ENCODE results near the gene AXL. TPM values are rescaled to one million over a fixed set of nuclear protein-coding genes. Genes with fewer than 3 reads are reported as not detected.

Gene AXL
- total and polyA plus RNA-seq, 2 of the 13 experiments (the other 11 are each of a cell fraction or from before 2014, with no cell fraction given), result 0.71 to 5.9 TPM

- TF ChIP-seq ZNF792 (CRISPR knock-in tag; IDR thresholded peaks at IDR 0.05), result peak; percentile 47; the same call in 1 of the 2 replicates
- no peak for TF ChIP-seq PAF1 (CRISPR knock-in tag; IDR thresholded peaks at IDR 0.05)
- TF ChIP-seq ZNF282 (IDR thresholded peaks at IDR 0.05; ENCODE audit: partially characterized antibody), result no peak
- TF ChIP-seq, protein P1, sequence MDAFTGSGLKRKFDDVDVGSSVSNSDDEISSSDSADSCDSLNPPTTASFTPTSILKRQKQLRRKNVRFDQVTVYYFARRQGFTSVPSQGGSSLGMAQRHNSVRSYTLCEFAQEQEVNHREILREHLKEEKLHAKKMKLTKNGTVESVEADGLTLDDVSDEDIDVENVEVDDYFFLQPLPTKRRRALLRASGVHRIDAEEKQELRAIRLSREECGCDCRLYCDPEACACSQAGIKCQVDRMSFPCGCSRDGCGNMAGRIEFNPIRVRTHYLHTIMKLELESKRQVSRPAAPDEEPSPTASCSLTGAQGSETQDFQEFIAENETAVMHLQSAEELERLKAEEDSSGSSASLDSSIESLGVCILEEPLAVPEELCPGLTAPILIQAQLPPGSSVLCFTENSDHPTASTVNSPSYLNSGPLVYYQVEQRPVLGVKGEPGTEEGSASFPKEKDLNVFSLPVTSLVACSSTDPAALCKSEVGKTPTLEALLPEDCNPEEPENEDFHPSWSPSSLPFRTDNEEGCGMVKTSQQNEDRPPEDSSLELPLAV (CRISPR knock-in tag; conservative IDR thresholded peaks at IDR 0.05; ENCODE audit: low read depth), result no peak
- TF ChIP-seq, protein P2, sequence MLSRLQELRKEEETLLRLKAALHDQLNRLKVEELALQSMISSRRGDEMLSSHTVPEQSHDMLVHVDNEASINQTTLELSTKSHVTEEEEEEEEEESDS (CRISPR knock-in tag; IDR thresholded peaks at IDR 0.05; ENCODE audit: borderline replicate concordance), result no peak
- TF ChIP-seq, protein P3, sequence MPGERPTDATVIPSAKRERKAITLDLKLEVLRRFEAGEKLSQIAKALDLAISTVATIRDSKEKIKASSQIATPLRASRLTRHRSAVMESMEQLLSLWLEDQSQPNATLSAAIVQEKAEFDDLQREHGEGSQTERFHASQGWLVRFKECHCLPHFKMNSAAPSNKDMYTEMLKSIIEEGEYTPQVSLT (CRISPR knock-in tag; IDR thresholded peaks at IDR 0.05; ENCODE audit: borderline replicate concordance, low read depth), result no peak
- TF ChIP-seq RBM39 (IDR thresholded peaks at IDR 0.05; ENCODE audit: low read depth, low read length, poor library complexity, severe bottlenecking), result peak; percentile 96
- TF ChIP-seq MIER3 (CRISPR knock-in tag; IDR thresholded peaks at IDR 0.05; ENCODE audit: borderline replicate concordance), result peak; percentile 49; the same call in 1 of the 2 replicates
- TF ChIP-seq, protein P4, sequence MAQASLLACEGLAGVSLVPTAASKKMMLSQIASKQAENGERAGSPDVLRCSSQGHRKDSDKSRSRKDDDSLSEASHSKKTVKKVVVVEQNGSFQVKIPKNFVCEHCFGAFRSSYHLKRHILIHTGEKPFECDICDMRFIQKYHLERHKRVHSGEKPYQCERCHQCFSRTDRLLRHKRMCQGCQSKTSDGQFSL (CRISPR knock-in tag; IDR thresholded peaks at IDR 0.05), result peak; percentile 99
- peak; percentile 97 for TF ChIP-seq PCBP1 (IDR thresholded peaks at IDR 0.05; ENCODE audit: borderline replicate concordance, low read depth, low read length)
- no peak; the same call in 1 of the 2 replicates for TF ChIP-seq ZNF546 (CRISPR knock-in tag; conservative IDR thresholded peaks at IDR 0.05)
- no peak for TF ChIP-seq SIX1 (CRISPR knock-in tag; IDR thresholded peaks at IDR 0.05; ENCODE audit: borderline replicate concordance)
- TF ChIP-seq ZNF280B (CRISPR knock-in tag; IDR thresholded peaks at IDR 0.05; ENCODE audit: borderline replicate concordance), result no peak; the same call in 1 of the 2 replicates
- no peak for TF ChIP-seq SRSF9 (IDR thresholded peaks at IDR 0.05; ENCODE audit: borderline replicate concordance, insufficient read depth, low read depth, low read length, poor library complexity, severe bottlenecking)
- TF ChIP-seq PCBP2 (optimal IDR thresholded peaks at IDR 0.05; ENCODE audit: low read depth, low read length, poor library complexity, severe bottlenecking), result no peak
- no peak for TF ChIP-seq ZNF232 (CRISPR knock-in tag; IDR thresholded peaks at IDR 0.05; ENCODE audit: borderline replicate concordance)
- peak; percentile 69; the same call in 1 of the 2 replicates for TF ChIP-seq ZNF788 (CRISPR knock-in tag; IDR thresholded peaks at IDR 0.05; ENCODE audit: borderline replicate concordance)
- TF ChIP-seq WIZ (CRISPR knock-in tag; IDR thresholded peaks at IDR 0.05), result no peak; the same call in 1 of the 2 replicates
- TF ChIP-seq HHEX (CRISPR knock-in tag; IDR thresholded peaks at IDR 0.05), result no peak
- TF ChIP-seq, protein P5, sequence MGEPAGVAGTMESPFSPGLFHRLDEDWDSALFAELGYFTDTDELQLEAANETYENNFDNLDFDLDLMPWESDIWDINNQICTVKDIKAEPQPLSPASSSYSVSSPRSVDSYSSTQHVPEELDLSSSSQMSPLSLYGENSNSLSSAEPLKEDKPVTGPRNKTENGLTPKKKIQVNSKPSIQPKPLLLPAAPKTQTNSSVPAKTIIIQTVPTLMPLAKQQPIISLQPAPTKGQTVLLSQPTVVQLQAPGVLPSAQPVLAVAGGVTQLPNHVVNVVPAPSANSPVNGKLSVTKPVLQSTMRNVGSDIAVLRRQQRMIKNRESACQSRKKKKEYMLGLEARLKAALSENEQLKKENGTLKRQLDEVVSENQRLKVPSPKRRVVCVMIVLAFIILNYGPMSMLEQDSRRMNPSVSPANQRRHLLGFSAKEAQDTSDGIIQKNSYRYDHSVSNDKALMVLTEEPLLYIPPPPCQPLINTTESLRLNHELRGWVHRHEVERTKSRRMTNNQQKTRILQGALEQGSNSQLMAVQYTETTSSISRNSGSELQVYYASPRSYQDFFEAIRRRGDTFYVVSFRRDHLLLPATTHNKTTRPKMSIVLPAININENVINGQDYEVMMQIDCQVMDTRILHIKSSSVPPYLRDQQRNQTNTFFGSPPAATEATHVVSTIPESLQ (CRISPR knock-in tag; conservative IDR thresholded peaks at IDR 0.05), result 0 out of 2 replicates have a peak, but pooled peaks have one; percentile 56
- TF ChIP-seq GTF3A (CRISPR knock-in tag; conservative IDR thresholded peaks at IDR 0.05), result no peak
- TF ChIP-seq CAMTA2 (CRISPR knock-in tag; IDR thresholded peaks at IDR 0.05; ENCODE audit: borderline replicate concordance), result no peak
- no peak for TF ChIP-seq EEA1 (CRISPR knock-in tag; IDR thresholded peaks at IDR 0.05; ENCODE audit: borderline replicate concordance)
These were observed 45.0 kb downstream of the AXL start, which contains the start of gene HNRNPUL1 (continued) for GRCh38 chr19:41263850-41264580.

Measured in HepG2 (cell line).